Psoas muscle (tissue), 8 donors: Measurements from ENCODE around the gene KIF7. TPM values are rescaled to one million over a fixed set of nuclear protein-coding genes. Genes with fewer than 3 reads are reported as not detected.

Experiments
- ATAC-seq, 4 donors: fragments of 200-7000 bp; cut with Tn5 transposase; one replicate each; pipeline ENCODE4 v1.9.1; 2020; ENCODE audit warnings: moderate library complexity in 3 of 4, mild to moderate bottlenecking in 2 of 4
- DNase-seq, 2 donors: peaks; one replicate each; pipeline ENCODE4 v3.0.0-alpha.2; 2020
- H3K27ac ChIP-seq: fragments of 200-600 bp; one replicate; pipeline ENCODE4 v1.8.0; 2022
- H3K27me3 ChIP-seq, 3 donors: fragments of 200-600 bp in 1 of 3; one replicate each; pipeline versions ENCODE4 v1.6.1 to v1.8.0; 2013 to 2022; ENCODE audit warnings: low read length in 2 of 3, mild to moderate bottlenecking in 2 of 3, moderate library complexity in 1 of 3; ENCODE audit not compliant: insufficient read depth in 3 of 3
- H3K36me3 ChIP-seq, 2 donors: fragments of 200-600 bp in 1 of 2; one replicate each; pipeline versions ENCODE4 v1.6.1 to v1.8.0; 2013 to 2022; ENCODE audit warnings: low read depth in 1 of 2, mild to moderate bottlenecking in 1 of 2, moderate library complexity in 1 of 2; ENCODE audit not compliant: insufficient read depth in 1 of 2
- H3K4me1 ChIP-seq: fragments of 200-600 bp; one replicate; pipeline ENCODE4 v1.8.0; 2022
- H3K4me3 ChIP-seq: fragments of 200-600 bp; one replicate; pipeline ENCODE4 v1.8.0; 2022; ENCODE audit warnings: mild to moderate bottlenecking
- H3K9me3 ChIP-seq: fragments of 200-600 bp; one replicate; pipeline ENCODE4 v1.8.0; 2022
- WGBS, 3 donors: extraction: QIAGEN DNeasy Blood & Tissue Kit; methylation state at CpG; one replicate each; pipeline versions ENCODE4 v1.1.6 to v1.1.7; 2013; 5-methylcytosine and 5-hydroxymethylcytosine counted together
- intact Hi-C, 2 donors: fragments of 100-400 bp; cut with DNase I; formaldehyde crosslinking; loops; one replicate each; pipeline versions ENCODE4 v1.11.0 to v1.14.2; 2022
- polyA plus RNA-seq, 3 donors: library from polyadenylated mRNA; stranded (reverse); fragments of 200-250 nt; gene quantifications; one replicate each; pipeline ENCODE4 v1.2.3, GENCODE V29; 2013
- total RNA-seq, 4 donors: library from RNA; stranded (reverse); fragmentation: NEBNext Ultra II Directional in 2 of 4; extraction: Animal tissue kit (Norgen Biotek cat#: 25700) in 2 of 4; gene quantifications; one replicate each; pipeline versions ENCODE4 v1.2.1 to v1.2.4, GENCODE V29; 2021 to 2023
- TF ChIP-seq, protein P1 (sequence below): fragments of 200-600 bp; IDR thresholded peaks from one replicate; pipeline ENCODE4 v1.8.0; 2022; ENCODE audit warnings: antibody characterized with exemption
- donor health status: healthy with polysubstance abuse.
- donor health status: DM: no; HTN: no; CAD: no; lungs with moderate emphysema.
- donor health status: Bipolar disorder and iron deficiency.
- donor health status: healthy.
- donor health status: DM: yes; HTN: yes; CAD: no.
- donor health status: DM: no; HTN: no; CAD: no.
- donor health status: DM: no; HTN: no; CAD: no.
- donor health status: DM: yes; HTN: yes; CAD: no.

Gene KIF7
- total and polyA plus RNA-seq, 7 donors: 0.20 to 2.1 (median 0.40) TPM

DNA sequence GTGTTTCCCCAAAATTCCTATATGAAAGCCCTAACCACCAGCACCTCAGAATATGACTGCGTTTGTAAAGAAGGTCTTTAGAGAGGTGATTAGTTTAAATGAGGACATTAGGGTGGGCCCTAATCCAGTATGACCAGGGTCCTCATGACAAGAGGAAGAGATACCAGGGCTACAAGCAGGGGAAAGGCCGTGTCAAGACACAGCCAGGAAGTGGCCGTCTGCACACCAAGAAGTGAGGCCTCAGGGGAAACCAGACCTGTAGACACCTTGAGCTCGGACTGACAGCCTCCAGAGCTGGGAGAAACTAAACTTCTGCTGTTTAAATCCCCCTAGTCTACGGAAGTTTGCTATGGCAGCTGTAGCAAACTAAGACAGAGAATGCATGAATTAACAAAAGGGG, 14.2 kb downstream of the KIF7 start:
- no peaks in the 10 kb centered on the region for H3K4me1 ChIP-seq
- H3K27me3 ChIP-seq: no peaks in the 10 kb centered on the region
- no peak overlapping the region for H3K27ac ChIP-seq
- no peaks in the 10 kb centered on the region for H3K9me3 ChIP-seq
- 87 to 89% (median 87%) methylated on average over 5 of the region's 5 CpGs for WGBS, 3 donors
- TF ChIP-seq, protein P1, sequence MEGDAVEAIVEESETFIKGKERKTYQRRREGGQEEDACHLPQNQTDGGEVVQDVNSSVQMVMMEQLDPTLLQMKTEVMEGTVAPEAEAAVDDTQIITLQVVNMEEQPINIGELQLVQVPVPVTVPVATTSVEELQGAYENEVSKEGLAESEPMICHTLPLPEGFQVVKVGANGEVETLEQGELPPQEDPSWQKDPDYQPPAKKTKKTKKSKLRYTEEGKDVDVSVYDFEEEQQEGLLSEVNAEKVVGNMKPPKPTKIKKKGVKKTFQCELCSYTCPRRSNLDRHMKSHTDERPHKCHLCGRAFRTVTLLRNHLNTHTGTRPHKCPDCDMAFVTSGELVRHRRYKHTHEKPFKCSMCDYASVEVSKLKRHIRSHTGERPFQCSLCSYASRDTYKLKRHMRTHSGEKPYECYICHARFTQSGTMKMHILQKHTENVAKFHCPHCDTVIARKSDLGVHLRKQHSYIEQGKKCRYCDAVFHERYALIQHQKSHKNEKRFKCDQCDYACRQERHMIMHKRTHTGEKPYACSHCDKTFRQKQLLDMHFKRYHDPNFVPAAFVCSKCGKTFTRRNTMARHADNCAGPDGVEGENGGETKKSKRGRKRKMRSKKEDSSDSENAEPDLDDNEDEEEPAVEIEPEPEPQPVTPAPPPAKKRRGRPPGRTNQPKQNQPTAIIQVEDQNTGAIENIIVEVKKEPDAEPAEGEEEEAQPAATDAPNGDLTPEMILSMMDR: no peak
- H3K4me3 ChIP-seq: no peak overlapping the region
- ATAC-seq (no peak), DNase-seq (no peak)
- no peaks in the 10 kb centered on the region for H3K36me3 ChIP-seq
- intact Hi-C loops: no loop called here

DNA sequence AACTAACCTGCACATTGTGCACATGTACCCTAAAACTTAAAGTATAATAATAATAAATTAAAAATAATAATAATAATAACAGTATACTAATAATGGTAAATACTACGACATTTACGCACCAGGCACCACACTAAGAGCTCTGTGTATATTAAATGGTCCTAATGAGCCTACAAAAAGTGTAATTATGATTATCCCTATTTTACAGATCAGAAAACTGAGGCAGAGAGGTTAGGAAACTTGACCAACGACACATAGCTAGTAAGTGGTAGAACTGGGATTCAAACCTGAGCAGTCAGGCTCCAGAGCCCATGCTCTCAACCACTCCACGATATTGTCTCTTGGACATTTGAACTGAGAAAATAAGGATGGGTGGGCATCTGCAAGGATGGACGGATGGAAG, 15.0 kb downstream of the KIF7 start:
- no peak for DNase-seq
- Histone ChIP-seq H3K27ac (no peak overlapping the region), H3K9me3 (no peaks in the 10 kb centered on the region), H3K4me3 (no peak overlapping the region), H3K36me3 (no peaks in the 10 kb centered on the region), H3K4me1 (no peaks in the 10 kb centered on the region), H3K27me3 (no peaks in the 10 kb centered on the region)
- intact Hi-C loops: no loop called here
- ATAC-seq: no peak
- TF ChIP-seq, protein P1: no peak
- 97 to 99% (median 99%) methylated on average over 5 of the region's 5 CpGs for WGBS, 3 donors

DNA sequence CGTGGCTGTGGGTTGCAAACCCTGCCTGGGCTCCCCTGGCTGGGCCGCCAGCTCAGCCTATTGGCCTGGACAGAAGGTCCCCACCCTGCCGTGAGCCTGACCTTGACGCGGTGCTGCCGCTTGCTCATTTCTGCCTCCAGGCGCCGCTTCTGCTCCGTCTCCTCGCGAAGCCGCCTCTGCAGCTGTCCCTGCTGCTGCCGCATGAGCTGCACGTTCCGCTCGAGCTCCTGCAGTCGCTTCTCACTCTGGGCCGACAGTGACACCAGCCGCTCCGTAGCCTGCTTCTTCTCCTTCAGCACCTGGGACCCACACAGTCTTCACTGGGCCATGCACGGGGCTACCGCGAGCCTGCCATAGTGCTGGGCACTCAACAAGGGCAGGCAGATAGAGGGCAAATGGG, 21.7 kb downstream of the KIF7 start:
- WGBS, 3 donors: 95 to 96% (median 95%) methylated on average over 23 of the region's 23 CpGs

DNA sequence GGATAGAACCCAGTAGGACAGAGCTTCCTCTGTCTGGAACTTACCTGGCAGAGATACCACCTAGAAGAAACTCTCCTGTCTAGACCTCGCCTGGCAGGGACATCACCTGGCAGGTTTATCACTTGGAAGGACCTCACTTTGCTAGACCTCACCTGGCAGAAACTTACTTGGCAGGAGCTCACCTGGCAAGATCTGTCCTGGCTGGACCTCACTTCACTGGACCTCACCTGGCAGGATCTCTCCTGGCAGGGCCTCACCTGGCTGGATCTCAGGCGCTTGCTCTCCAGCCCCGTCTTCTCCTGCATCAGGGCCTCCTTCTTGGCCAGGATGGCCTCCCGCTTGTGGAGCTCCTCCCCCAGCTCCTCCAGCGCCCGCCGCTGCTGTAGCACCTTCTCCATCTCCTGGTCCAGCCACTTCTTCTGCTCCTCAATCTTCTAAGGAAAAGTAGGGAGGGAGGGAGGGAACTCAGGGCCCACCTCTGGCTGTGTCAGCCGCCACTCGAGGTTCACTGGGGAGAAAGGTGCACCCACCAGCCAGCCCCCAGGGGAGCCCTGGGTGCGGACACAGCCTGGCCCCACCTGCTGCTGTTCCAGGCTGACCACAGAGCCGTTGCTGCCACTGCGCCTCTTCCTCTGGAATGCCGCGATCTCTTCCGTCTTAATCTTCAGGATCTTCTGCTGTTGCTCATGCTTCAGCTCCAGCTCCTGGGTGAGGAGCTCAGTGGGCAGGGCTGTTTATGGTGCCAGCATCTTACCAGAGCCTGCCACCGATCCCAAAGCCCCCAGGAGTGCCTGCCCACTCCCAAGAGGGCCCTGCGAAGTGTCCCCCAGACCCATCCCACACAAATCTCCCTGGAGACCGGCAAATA, 22.5 kb downstream of the KIF7 start:
- 96 to 98% (median 97%) methylated on average over 18 of the region's 18 CpGs for WGBS, 3 donors
- Histone ChIP-seq H3K4me1 (no peaks in the 10 kb centered on the region), H3K36me3 (peaks cover 0 to 3% of the 10 kb centered on the region in 2 donors), H3K27me3 (no peaks in the 10 kb centered on the region), H3K4me3 (no peak overlapping the region), H3K9me3 (no peaks in the 10 kb centered on the region), H3K27ac (no peak overlapping the region)
- intact Hi-C loops: no loop called here
- TF ChIP-seq, protein P1: no peak
- DNase-seq: no peak
- ATAC-seq: no peak

More for the DNA sequence above, 21.7 kb downstream of the KIF7 start:
- no peak overlapping the region for H3K4me3 ChIP-seq
- ATAC-seq (no peak), DNase-seq (no peak)
- H3K27me3 ChIP-seq: no peaks in the 10 kb centered on the region
- no peaks in the 10 kb centered on the region for H3K4me1 ChIP-seq
- no peaks in the 10 kb centered on the region for H3K9me3 ChIP-seq
- TF ChIP-seq, protein P1: no peak
- H3K27ac ChIP-seq: no peak overlapping the region
- intact Hi-C loops: no loop called here
- H3K36me3 ChIP-seq: peaks cover 0 to 3% of the 10 kb centered on the region in 2 donors

DNA sequence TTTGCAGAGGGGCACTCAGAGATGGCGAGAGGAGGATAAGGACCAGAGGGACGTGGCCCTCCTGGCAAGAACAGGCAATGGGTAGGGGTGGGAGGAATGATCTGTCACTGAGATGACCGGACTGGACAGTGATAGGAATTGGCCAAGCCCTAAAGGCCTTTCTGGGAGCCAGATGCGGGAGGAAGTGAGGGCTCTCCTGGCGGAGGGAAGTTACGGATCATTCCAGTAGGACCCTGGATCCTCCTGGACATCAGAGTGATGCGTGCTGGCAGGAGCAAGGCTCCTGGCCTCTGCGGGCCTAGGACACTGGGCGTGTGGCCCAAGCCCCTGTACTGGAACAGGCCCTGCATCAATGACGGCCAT, 23.4 kb downstream of the KIF7 start:
- peaks cover 0 to 3% of the 10 kb centered on the region in 2 donors for H3K36me3 ChIP-seq

More for the DNA sequence above, 23.4 kb downstream of the KIF7 start:
- WGBS, 3 donors: 84 to 92% (median 84%) methylated on average over 10 of the region's 10 CpGs
- DNase-seq (no peak), ATAC-seq (no peak)
- intact Hi-C loops: no loop called here
- Histone ChIP-seq H3K27me3 (no peaks in the 10 kb centered on the region), H3K4me1 (no peaks in the 10 kb centered on the region), H3K27ac (no peak overlapping the region), H3K4me3 (no peak overlapping the region), H3K9me3 (no peaks in the 10 kb centered on the region)
- TF ChIP-seq, protein P1: no peak
